Coronary artery (tissue), 2 donors: ENCODE measurements around the gene VWCE.

Source experiments
- DNase-seq: peaks from one replicate; pipeline ENCODE4 v3.0.0-alpha.2; 2017; ENCODE audit warnings: low spot score
- H3K27ac ChIP-seq, 2 donors: fragments of 200-600 bp; sonication (generic); one replicate each; pipeline ENCODE4 v1.5.1; 2016 to 2019
- H3K4me3 ChIP-seq: fragments of 200-600 bp; sonication (generic); 2 replicates; pipeline ENCODE4 v1.5.1; 2016; ENCODE audit warnings: mild to moderate bottlenecking, moderate library complexity
- TF ChIP-seq, protein P1 (sequence below): fragments of 200-600 bp; sonication (generic); IDR thresholded peaks from one replicate; pipeline ENCODE4 v1.5.1; 2019; ENCODE audit warnings: antibody characterized with exemption

Gene VWCE

DNA sequence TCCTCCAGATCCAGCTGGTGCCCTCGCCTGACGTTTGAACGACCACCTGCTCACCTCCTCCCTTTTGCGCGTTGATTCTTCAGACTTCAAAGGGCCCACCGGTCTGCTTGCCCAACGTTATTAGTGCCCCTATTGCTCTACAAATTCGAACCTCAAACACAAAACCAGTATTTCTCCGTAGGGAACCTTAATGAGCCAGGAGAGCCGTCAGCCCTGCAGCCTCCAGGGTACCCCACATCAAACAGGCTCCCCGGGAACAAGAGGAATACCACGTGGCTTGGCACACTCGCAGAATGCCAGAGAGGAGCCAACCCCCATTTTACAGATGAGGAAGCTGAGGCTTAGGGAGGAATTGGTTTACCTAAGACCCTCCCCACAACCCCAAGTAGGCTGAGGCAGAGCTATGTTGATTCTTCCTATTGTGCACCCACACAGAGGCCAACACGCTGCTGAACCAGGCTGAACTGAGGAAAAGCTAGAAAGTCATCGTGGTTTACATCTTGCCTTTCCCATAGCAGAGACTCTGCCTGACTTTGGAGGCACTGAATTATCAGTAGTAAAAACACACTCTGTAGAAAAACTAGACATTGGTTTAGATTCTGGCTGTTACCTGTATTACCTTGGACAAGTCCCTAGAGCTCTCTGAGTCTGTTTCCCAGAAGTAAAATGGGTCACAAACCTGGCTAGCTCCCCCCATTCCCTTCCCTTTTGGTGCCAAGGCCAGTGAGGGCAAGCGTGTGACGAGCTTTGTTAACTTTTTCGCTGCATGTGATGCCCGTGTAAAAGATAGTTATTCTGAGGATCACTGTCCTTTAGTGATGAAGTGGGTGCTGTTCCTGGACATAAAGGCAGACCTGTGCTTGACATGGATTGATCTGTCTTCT, 38.7 kb upstream of the VWCE start:
- TF ChIP-seq, protein P1, sequence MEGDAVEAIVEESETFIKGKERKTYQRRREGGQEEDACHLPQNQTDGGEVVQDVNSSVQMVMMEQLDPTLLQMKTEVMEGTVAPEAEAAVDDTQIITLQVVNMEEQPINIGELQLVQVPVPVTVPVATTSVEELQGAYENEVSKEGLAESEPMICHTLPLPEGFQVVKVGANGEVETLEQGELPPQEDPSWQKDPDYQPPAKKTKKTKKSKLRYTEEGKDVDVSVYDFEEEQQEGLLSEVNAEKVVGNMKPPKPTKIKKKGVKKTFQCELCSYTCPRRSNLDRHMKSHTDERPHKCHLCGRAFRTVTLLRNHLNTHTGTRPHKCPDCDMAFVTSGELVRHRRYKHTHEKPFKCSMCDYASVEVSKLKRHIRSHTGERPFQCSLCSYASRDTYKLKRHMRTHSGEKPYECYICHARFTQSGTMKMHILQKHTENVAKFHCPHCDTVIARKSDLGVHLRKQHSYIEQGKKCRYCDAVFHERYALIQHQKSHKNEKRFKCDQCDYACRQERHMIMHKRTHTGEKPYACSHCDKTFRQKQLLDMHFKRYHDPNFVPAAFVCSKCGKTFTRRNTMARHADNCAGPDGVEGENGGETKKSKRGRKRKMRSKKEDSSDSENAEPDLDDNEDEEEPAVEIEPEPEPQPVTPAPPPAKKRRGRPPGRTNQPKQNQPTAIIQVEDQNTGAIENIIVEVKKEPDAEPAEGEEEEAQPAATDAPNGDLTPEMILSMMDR, result no peak
- Histone ChIP-seq H3K4me3 (peak overlapping the region; percentile 86), H3K27ac (peak overlapping the region; percentile 87 to 95)
- no peak for DNase-seq

DNA sequence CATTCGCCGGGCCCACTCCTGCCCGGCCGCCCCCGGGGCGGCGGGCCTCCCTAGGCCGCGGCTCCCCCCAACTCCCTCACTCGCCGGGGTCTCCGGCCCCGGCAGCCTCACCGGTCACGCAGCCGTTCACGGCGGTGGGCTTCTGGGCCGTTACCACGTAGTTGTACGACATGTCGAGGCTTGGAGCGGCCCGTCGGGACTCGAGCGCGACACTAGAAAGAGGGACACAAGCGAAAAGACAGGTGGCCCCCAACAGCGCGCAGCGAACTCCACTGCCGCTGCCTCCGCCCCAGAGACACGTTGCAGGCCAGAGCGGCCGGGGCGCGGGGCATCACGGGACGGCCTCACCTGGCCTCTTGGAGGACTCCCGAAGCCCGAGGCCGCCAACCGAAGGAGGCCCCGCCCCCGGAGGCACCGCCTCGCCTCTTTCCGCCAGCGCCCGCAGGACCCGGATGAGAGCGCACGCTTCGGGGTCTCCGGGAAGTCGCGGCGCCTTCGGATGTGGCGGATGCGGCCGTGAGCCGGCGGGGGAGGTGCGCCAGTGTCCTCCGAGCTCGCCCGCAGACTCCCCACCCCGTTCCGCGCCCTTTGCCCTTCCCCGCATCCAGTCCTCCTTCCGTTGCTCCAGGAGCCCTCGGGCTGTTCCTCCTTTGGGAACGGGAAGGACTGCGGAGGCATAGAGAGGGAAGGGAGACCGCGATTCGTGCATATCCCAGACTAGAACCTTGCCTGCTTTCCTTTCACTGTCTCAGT, 37.9 kb upstream of the VWCE start, which contains the start of the genes DDB1 and TKFC:
TSS of gene DDB1 (minus strand) at position 309 of the 753 bp plus-strand sequence. CDS start at position 172, 137 bp downstream.
TSS of gene TKFC (plus strand) at position 432 of the 753 bp plus-strand sequence. CDS start 1,501 bp downstream, outside the sequence.
- Histone ChIP-seq H3K4me3 (peak within 1 kb of the TSS; percentile 86), H3K27ac (peak within 1 kb of the TSS; percentile 87 to 95)
- TF ChIP-seq, protein P1, result no peak
- peak; percentile 96 for DNase-seq

DNA sequence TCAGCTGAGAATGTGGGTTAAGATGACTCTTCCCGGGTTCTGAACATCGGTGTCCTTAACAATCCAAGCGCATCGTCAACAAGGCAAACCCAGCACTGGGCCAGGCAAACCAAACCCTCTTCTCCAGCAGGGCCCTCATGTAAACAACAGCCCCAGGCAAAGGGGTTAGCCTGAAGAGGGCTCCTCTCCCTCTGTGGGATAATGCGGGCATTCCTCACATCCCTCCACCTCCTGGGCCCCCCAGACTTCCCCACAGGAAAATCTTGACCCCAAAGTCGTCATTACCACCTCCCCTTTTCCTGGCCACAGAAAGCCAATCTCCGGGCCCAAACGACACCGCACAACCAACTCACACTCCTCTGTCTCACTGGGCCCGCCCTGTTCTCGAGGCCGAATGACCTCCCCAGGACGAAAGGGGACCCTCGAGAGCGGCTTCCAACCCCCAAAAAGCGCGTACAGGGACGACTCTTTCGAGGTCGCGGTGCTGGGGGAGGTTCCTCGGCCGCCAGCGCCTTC, 37.2 kb upstream of the VWCE start:
- TF ChIP-seq, protein P1, result no peak
- DNase-seq, result no peak
- Histone ChIP-seq H3K27ac (peak overlapping the region; percentile 87 to 95), H3K4me3 (peak overlapping the region; percentile 86)

DNA sequence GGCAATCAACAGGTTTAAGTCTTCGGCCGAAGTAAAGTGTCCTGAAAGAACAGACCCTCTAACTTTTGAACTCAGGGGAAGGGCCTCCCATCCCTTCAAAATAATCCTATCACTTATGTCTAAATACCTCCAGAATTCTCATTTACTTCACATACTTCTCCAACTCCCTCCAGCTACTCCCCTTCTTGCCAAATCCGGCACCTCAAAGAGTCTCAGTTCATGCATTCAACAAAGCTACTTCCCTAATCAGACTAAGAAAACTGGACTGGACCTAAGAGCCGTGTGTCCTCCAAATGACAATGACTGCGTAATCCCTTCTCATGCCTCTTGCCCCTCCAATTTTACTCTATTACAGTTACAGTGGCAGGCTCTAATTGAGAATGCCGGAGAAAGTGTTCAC, 36.5 kb upstream of the VWCE start:
- TF ChIP-seq, protein P1, result no peak
- peak overlapping the region; percentile 86 for H3K4me3 ChIP-seq
- no peak overlapping the region for H3K27ac ChIP-seq
- DNase-seq, result no peak

DNA sequence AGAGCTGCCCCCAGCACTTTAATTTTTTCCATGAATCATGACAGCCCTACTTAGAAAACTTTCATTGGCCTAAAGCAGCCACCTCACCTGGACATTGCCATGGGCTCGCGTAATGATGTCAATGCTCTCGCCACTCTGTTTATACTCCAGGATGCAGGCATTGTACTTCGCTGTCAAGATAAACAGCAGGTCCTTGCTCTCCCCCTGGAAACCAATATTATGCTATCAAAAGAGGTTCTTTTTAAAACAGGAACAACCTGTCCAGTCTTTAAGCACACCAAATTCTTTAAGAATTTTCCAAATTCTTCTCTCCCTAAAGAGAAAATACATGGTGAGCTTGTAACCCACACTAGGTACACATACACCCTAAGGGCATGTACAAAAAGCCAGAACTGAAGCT, 34.8 kb upstream of the VWCE start:
- Histone ChIP-seq H3K4me3 (no peak overlapping the region), H3K27ac (no peak overlapping the region)
- TF ChIP-seq, protein P1, result no peak
- no peak for DNase-seq

DNA sequence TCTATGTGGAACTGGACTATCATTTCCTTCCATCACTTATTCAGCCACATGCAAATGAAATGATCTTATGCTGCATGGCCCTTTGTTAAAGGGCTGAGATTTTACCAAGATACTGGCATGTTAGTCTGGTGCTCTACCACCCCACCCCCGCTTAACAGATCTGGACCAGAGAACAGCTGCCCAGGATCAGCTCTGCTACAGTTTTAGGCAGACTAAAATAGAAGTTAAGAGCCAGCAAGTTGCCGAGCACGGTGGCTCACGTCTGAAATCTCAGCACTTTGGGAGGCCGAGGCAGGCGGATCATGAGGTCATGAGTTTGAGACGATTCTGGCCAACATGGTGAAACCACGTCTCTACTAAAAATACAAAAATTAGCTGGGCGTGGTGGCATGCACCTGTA, 33.2 kb upstream of the VWCE start:
- Histone ChIP-seq H3K27ac (no peak overlapping the region), H3K4me3 (no peak overlapping the region)
- no peak for DNase-seq
- TF ChIP-seq, protein P1, result no peak
